DMS153 treated with DMSO at 0.1 percent for 48 hours (cell line): ENCODE results near the gene FLRT1.

Experiments
- DNase-seq: peaks from one replicate; lab custom pipeline; 2025; ENCODE audit not compliant: unreplicated experiment; lab: John Stamatoyannopoulos, UW

The FLRT1 gene

DNA sequence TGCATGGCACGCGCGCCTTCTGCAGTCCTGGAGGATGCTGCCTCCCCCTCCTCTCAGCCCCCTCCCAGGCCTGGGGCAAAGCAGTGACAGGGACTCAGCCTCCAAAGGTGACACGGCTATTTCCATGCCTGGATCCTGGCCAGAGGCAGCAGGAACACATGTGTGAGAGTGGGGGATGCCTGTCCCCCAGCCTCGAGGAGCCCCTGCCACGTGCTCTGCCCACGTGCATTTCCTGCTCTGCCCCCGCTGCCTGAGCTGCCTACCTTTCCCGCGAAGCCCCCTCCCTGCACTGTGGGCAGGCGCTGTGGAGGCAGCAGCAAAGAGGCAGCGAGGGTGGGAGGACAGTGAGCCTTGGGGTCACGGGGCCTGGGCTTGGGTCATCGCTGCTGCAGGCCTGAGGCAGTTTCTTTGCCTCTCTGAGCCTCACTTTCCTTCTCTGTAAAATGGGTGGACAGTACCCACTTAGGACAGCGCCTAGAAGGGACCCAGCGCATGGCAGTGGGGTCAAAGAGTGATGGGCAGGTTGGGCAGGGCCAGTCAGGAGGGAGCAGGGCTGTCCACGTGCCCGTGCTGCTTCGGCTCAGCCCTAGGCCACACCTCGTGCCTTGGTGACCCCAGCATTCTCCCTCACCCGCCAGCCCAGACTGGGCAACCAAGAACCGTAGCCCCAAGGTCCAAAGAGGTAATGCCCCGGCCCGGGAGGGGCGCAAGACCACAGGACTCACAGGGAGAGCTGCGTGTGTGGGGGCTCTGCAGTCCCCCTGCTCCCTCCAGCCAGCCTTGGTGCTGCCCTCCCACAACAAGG lies 48.6 kb downstream of the FLRT1 start:
- no peak for DNase-seq

DNA sequence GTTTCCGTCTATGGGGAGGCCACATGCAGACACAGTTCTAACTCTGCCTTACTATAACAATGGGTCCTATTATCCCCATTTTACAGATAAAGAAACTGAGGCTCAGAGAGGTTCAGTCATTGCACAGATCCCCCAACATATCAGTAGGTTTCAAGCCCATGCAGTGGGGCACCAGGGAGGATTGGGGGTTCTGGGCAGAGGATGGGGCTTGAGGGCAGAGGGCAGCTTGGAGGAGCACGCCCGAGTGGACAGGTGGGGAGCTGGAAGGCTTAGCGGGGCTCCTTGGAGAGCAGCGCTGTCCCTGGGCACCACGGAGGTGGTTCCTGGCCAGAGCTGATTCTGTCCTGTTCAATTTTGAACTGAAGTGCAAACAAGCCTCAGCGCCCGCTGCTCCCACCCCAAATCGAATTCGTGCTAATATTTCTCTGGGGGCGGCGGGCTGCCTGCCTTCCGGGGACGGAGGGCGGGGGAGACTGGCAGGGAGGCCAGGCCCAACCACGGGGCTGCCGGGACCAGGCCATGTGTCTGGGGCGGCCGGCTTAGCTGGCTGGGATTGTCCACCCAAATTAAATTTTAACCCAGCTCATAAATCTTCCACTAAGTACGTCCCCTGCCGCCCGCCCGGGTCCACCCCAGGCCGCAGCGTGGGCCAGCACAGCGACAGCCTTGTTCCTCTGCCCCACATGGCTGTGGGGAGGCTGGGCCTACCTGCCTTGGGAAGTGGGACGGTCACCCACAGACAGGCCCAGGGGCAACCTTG lies 49.4 kb downstream of the FLRT1 start:
- no peak for DNase-seq
